GM23338 (cell line): ENCODE data around the gene GRK2. TPM values are rescaled to one million over a fixed set of nuclear protein-coding genes. Genes with fewer than 3 reads are reported as not detected.
A peak's percentile ranks its signal among the peaks of the same experiment; 100 is the strongest.

ENCODE experiments used
- ATAC-seq: fragments of 200-7000 bp; cut with Tn5 transposase; 3 replicates; pipeline ENCODE4 v1.9.1; 2020
- DNase-seq: peaks from one replicate; pipeline ENCODE4 v3.0.0-alpha.2; 2015; ENCODE audit warnings: low spot score
- H2AFZ ChIP-seq: fragments of 200-600 bp; sonication (generic); 2 replicates; pipeline ENCODE4 v1.8.0; 2016; ENCODE audit warnings: antibody characterized with exemption, mild to moderate bottlenecking, moderate library complexity
- H3F3A ChIP-seq: fragments of 200-600 bp; sonication (generic); replicated peaks from 2 replicates; pipeline ENCODE4 v1.8.0; 2017; ENCODE audit warnings: antibody characterized with exemption, mixed run types, low read depth
- H3K27ac ChIP-seq: fragments of 200-600 bp; sonication (generic); 2 replicates; pipeline ENCODE4 v1.6.1; 2016; ENCODE audit warnings: low read depth
- H3K27me3 ChIP-seq: fragments of 200-600 bp; sonication (generic); 2 replicates; pipeline ENCODE4 v1.8.0; 2016; ENCODE audit warnings: mild to moderate bottlenecking, mixed run types, moderate library complexity; ENCODE audit not compliant: insufficient read depth
- H3K36me3 ChIP-seq: fragments of 200-600 bp; sonication (generic); 2 replicates; pipeline ENCODE4 v1.8.0; 2016; ENCODE audit warnings: mild to moderate bottlenecking; ENCODE audit not compliant: insufficient read depth
- H3K4me1 ChIP-seq: fragments of 200-600 bp; sonication (generic); 2 replicates; pipeline ENCODE4 v1.8.0; 2016; ENCODE audit warnings: mild to moderate bottlenecking, moderate library complexity; ENCODE audit not compliant: insufficient read depth
- H3K4me2 ChIP-seq: fragments of 200-600 bp; sonication (generic); 2 replicates; pipeline ENCODE4 v1.7.1; 2017; ENCODE audit warnings: mixed run types
- H3K4me3 ChIP-seq: fragments of 200-600 bp; sonication (generic); 2 replicates; pipeline ENCODE4 v1.6.1; 2016; ENCODE audit warnings: mixed run types
- H3K79me2 ChIP-seq: fragments of 200-600 bp; sonication (generic); replicated peaks from 2 replicates; pipeline ENCODE4 v1.8.0; 2017; ENCODE audit warnings: mild to moderate bottlenecking; ENCODE audit not compliant: insufficient read depth
- H3K9me2 ChIP-seq: fragments of 200-600 bp; sonication (generic); 2 replicates; pipeline ENCODE4 v1.8.0; 2017; ENCODE audit not compliant: insufficient read depth
- H4K20me1 ChIP-seq: fragments of 200-600 bp; sonication (generic); replicated peaks from 2 replicates; pipeline ENCODE4 v1.8.0; 2017; ENCODE audit warnings: mild to moderate bottlenecking; ENCODE audit not compliant: insufficient read depth
- H3K27ac Mint-ChIP-seq: 2 replicates; pipeline ENCODE4 v1.8.0; 2020; ENCODE audit warnings: inconsistent platforms, mild to moderate bottlenecking, moderate library complexity, mixed read lengths
- H3K27me3 Mint-ChIP-seq: 3 replicates; pipeline ENCODE4 v1.8.0; 2022; ENCODE audit warnings: low read depth, mild to moderate bottlenecking, moderate library complexity, mixed read lengths, inconsistent platforms; ENCODE audit not compliant: insufficient read depth, poor library complexity
- H3K36me3 Mint-ChIP-seq: 3 replicates; pipeline ENCODE4 v1.8.0; 2021; ENCODE audit warnings: low read depth, mild to moderate bottlenecking, inconsistent platforms, moderate library complexity, mixed read lengths
- H3K4me1 Mint-ChIP-seq: 3 replicates; pipeline ENCODE4 v1.8.0; 2020; ENCODE audit warnings: mild to moderate bottlenecking, inconsistent platforms, mixed read lengths
- H3K4me3 Mint-ChIP-seq: 3 replicates; pipeline ENCODE4 v1.8.0; 2021; ENCODE audit warnings: moderate library complexity, mild to moderate bottlenecking, inconsistent platforms, mixed read lengths
- H3K9me3 Mint-ChIP-seq: 3 replicates; pipeline ENCODE4 v1.8.0; 2020; ENCODE audit warnings: moderate library complexity, mild to moderate bottlenecking, inconsistent platforms, mixed read lengths
- CREB1 ChIP-seq: fragments of 250-450 bp; sonication (Bioruptor Pico); IDR thresholded peaks from 2 replicates; pipeline ENCODE4 v1.5.0; 2020; ENCODE audit warnings: low read depth, mild to moderate bottlenecking, moderate library complexity
- POLR2AphosphoS5 ChIP-seq: IDR thresholded peaks from 2 replicates; pipeline ENCODE4 v1.6.1; 2016; ENCODE audit warnings: antibody characterized with exemption, low read depth
- STAT1 ChIP-seq: IDR thresholded peaks from one replicate; pipeline ENCODE4 v1.6.1; 2016; ENCODE audit warnings: antibody characterized with exemption; ENCODE audit not compliant: unreplicated experiment
- ZNF114 ChIP-seq: fragments of 250-450 bp; sonication (Bioruptor Pico); IDR thresholded peaks from 2 replicates; pipeline ENCODE4 v1.5.0; 2020; ENCODE audit warnings: mild to moderate bottlenecking, moderate library complexity
- ZNF331 ChIP-seq: fragments of 250-450 bp; sonication (Bioruptor Pico); IDR thresholded peaks from 2 replicates; pipeline ENCODE4 v1.5.0; 2020; ENCODE audit warnings: low read depth, mild to moderate bottlenecking, moderate library complexity
- ZNF462 ChIP-seq: fragments of 250-450 bp; sonication (Bioruptor Pico); IDR thresholded peaks from 2 replicates; pipeline ENCODE4 v1.5.0; 2020; ENCODE audit warnings: mild to moderate bottlenecking, moderate library complexity
- polyA plus RNA-seq: library from polyadenylated mRNA; unstranded; fragments of >200 nt; fragmentation: Nextera tagmentation; extraction: Ambion mirVana; gene quantifications from 2 replicates; pipeline ENCODE4 v1.2.1, GENCODE V29; 2016
- total RNA-seq: library from RNA; depleted of rRNA; stranded (reverse); fragments of >200 nt; shearing (Covaris generic); gene quantifications from 2 replicates; pipeline ENCODE4 v1.2.3, GENCODE V29; 2014
- TF ChIP-seq, protein P1 (sequence below): IDR thresholded peaks from 2 replicates; pipeline ENCODE4 v1.6.1; 2016; ENCODE audit warnings: antibody characterized with exemption

Gene GRK2
- total and polyA plus RNA-seq, 2 experiments from 2014 or later: 19.5 to 72.5 TPM

GRCh38 chr11:67301951-67302516 is 35.8 kb downstream of the GRK2 start:
- no peaks in the 10 kb centered on the region for H3K9me2 ChIP-seq
- peak overlapping the region; percentile 84; the same call in 1 of the 2 replicates for H2AFZ ChIP-seq
- peaks cover 4% of the 10 kb centered on the region; the same call in 1 of the 2 replicates for H3F3A ChIP-seq
- no peaks in the 10 kb centered on the region for H4K20me1 ChIP-seq
- H3K27me3 ChIP-seq: no peaks in the 10 kb centered on the region
- H3K4me3 ChIP-seq: peak overlapping the region; percentile 87
- peaks cover 3% of the 10 kb centered on the region; the same call in 1 of the 3 replicates for H3K4me1 Mint-ChIP-seq
- peaks cover 15% of the 10 kb centered on the region; the same call in 1 of the 2 replicates for H3K4me1 ChIP-seq
- TF ChIP-seq CREB1: no peak
- H3K36me3 ChIP-seq: no peaks in the 10 kb centered on the region
- ATAC-seq: peak; percentile 48
- no peaks in the 10 kb centered on the region for H3K79me2 ChIP-seq
- H3K27ac Mint-ChIP-seq: no peak overlapping the region
- peaks cover under 1% of the 10 kb centered on the region; the same call in 1 of the 3 replicates for H3K9me3 Mint-ChIP-seq
- H3K27ac ChIP-seq: peak overlapping the region; percentile 85
- H3K4me2 ChIP-seq: peak overlapping the region; percentile 96
- peaks cover 7% of the 10 kb centered on the region for H3K36me3 Mint-ChIP-seq
- peaks cover 13% of the 10 kb centered on the region for H3K27me3 Mint-ChIP-seq
- H3K4me3 Mint-ChIP-seq: peak overlapping the region; percentile 75
- peak; percentile 83 for DNase-seq

DNA sequence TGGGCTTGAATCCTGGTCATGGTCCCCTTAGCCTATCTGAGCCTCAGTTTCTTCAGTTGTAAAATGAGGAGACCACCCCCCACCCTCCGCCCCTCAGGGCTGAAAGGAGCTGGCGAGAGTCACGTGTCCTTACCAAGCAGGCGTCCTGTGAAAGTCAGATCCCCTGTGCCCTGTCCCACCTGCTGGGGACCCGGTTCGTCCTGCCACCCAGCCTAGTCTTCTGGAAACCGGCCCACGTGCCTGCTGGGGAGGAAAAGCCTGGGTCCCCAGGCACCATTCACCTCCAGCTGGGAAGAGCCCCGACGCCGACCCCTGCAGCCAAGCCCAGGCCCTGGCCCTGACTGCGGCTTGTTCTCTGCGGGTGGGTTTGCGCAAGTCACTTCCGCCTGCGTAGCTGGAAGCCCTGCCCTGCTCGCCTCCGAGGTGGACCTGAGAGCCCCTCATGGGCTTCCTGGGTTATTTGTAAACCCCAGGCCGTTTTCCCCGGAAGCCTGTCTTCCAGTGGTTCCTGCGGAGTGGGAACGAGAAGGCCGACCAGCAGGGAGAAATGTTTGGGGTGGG is 36.4 kb downstream of the GRK2 start:
- Histone ChIP-seq H3K4me3 (peak overlapping the region; percentile 87), H3K9me2 (no peaks in the 10 kb centered on the region), H2AFZ (peak overlapping the region; percentile 84; the same call in 1 of the 2 replicates), H3K4me2 (peak overlapping the region; percentile 96), H3F3A (peaks cover 4% of the 10 kb centered on the region; the same call in 1 of the 2 replicates), H3K36me3 (no peaks in the 10 kb centered on the region), H3K79me2 (no peaks in the 10 kb centered on the region), H3K4me1 (peaks cover 15% of the 10 kb centered on the region; the same call in 1 of the 2 replicates), H3K27me3 (no peaks in the 10 kb centered on the region), H4K20me1 (no peaks in the 10 kb centered on the region), H3K27ac (peak overlapping the region; percentile 85)
- DNase-seq (peak; percentile 85), ATAC-seq (peak; percentile 69)
- Mint-ChIP-seq H3K4me3 (peak overlapping the region; percentile 75), H3K27me3 (peaks cover 13% of the 10 kb centered on the region), H3K9me3 (no peaks in the 10 kb centered on the region), H3K36me3 (peaks cover 6% of the 10 kb centered on the region; the same call in 2 of the 3 replicates), H3K4me1 (peaks cover 3% of the 10 kb centered on the region; the same call in 1 of the 3 replicates), H3K27ac (0 out of 2 replicates have a peak overlapping the region, but pooled peaks have one; percentile 36)
- 0 out of 2 replicates have a peak, but pooled peaks have one; percentile 53 for TF ChIP-seq POLR2AphosphoS5
- TF ChIP-seq ZNF114: no peak
- no peak for TF ChIP-seq STAT1

- Histone ChIP-seq H3K4me2 (peak within 1 kb of the TSS; percentile 96), H2AFZ (peak within 1 kb of the TSS; percentile 90), H4K20me1 (no peaks in the 10 kb centered on the region), H3K27ac (peak within 1 kb of the TSS; percentile 85), H3K9me2 (no peaks in the 10 kb centered on the region), H3K4me1 (peaks cover 15% of the 10 kb centered on the region; the same call in 1 of the 2 replicates), H3K27me3 (no peaks in the 10 kb centered on the region), H3K79me2 (no peaks in the 10 kb centered on the region), H3K36me3 (no peaks in the 10 kb centered on the region), H3K4me3 (peak within 1 kb of the TSS; percentile 87), H3F3A (peaks cover 4% of the 10 kb centered on the region; the same call in 1 of the 2 replicates)
- 0 out of 2 replicates have a peak within 1 kb of the TSS, but pooled peaks have one; percentile 36 for H3K27ac Mint-ChIP-seq
- H3K36me3 Mint-ChIP-seq: peaks cover 5% of the 10 kb centered on the region; the same call in 2 of the 3 replicates
- H3K4me1 Mint-ChIP-seq: peaks cover 3% of the 10 kb centered on the region; the same call in 1 of the 3 replicates
- H3K4me3 Mint-ChIP-seq: peak within 1 kb of the TSS; percentile 75
- peaks cover 11% of the 10 kb centered on the region for H3K27me3 Mint-ChIP-seq
- peak; percentile 84 for ATAC-seq
- DNase-seq: peak; percentile 92
- no peaks in the 10 kb centered on the region for H3K9me3 Mint-ChIP-seq
- TF ChIP-seq, protein P1, sequence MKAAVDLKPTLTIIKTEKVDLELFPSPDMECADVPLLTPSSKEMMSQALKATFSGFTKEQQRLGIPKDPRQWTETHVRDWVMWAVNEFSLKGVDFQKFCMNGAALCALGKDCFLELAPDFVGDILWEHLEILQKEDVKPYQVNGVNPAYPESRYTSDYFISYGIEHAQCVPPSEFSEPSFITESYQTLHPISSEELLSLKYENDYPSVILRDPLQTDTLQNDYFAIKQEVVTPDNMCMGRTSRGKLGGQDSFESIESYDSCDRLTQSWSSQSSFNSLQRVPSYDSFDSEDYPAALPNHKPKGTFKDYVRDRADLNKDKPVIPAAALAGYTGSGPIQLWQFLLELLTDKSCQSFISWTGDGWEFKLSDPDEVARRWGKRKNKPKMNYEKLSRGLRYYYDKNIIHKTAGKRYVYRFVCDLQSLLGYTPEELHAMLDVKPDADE: no peak
- TF ChIP-seq ZNF331 (no peak), ZNF462 (CRISPR knock-in tag) (no peak)
These were observed 37.0 kb downstream of the GRK2 start, which contains the start of gene SSH3 for GRCh38 chr11:67303132-67303834. TSS of gene SSH3 (plus strand) at chr11:67303530. CDS start at chr11:67303626, 96 bp downstream.
